WTC11 (cell line): ENCODE data around the gene PRDX1. TPM values are rescaled to one million over a fixed set of nuclear protein-coding genes. Genes with fewer than 3 reads are reported as not detected.

Experiments used
- ATAC-seq: fragments of 200-7000 bp; cut with Tn5 transposase; 2 replicates; pipeline ENCODE4 v1.10.0; 2021; ENCODE audit warnings: mild to moderate bottlenecking, moderate library complexity
- CTCF ChIA-PET: fragments of 300-600 bp; sonication (Branson Sonifier 250); formaldehyde crosslinking; loops from one replicate; lab custom pipeline; 2021; ENCODE audit warnings: antibody characterized with exemption; lab: Charles Lee
- POLR2A ChIA-PET: fragments of 350-600 bp; sonication (Branson Sonifier 250); formaldehyde crosslinking; loops from one replicate; lab custom pipeline; 2021; ENCODE audit warnings: antibody characterized with exemption; lab: Charles Lee
- DNase-seq: peaks from one replicate; pipeline ENCODE4 v3.0.0; 2021; ENCODE audit warnings: low spot score
- H3K27ac Mint-ChIP-seq: 2 replicates; pipeline ENCODE4 v1.8.0; 2021; ENCODE audit warnings: mixed read lengths
- H3K27me3 Mint-ChIP-seq: 2 replicates; pipeline ENCODE4 v1.8.0; 2021; ENCODE audit warnings: low read depth, mild to moderate bottlenecking, moderate library complexity, mixed read lengths
- H3K36me3 Mint-ChIP-seq: 2 replicates; pipeline ENCODE4 v1.8.0; 2021; ENCODE audit warnings: mixed read lengths
- H3K4me1 Mint-ChIP-seq: 2 replicates; pipeline ENCODE4 v1.8.0; 2022; ENCODE audit warnings: mixed read lengths
- H3K4me3 Mint-ChIP-seq: 2 replicates; pipeline ENCODE4 v1.8.0; 2021; ENCODE audit warnings: mild to moderate bottlenecking, moderate library complexity, mixed read lengths
- H3K9me3 Mint-ChIP-seq: 2 replicates; pipeline ENCODE4 v1.8.0; 2021; ENCODE audit warnings: mixed read lengths
- ESRRA ChIP-seq: sonication (generic); formaldehyde crosslinking; IDR thresholded peaks from 2 replicates; pipeline ENCODE4 v1.8.1; 2022; ENCODE audit warnings: mild to moderate bottlenecking, missing genetic modification reagents, borderline replicate concordance
- FOXP4 ChIP-seq: sonication (generic); formaldehyde crosslinking; IDR thresholded peaks from 2 replicates; pipeline ENCODE4 v1.8.0; 2022; ENCODE audit warnings: mild to moderate bottlenecking, missing genetic modification reagents
- HMGXB4 ChIP-seq: sonication (generic); formaldehyde crosslinking; IDR thresholded peaks from 2 replicates; pipeline ENCODE4 v1.8.1; 2023; ENCODE audit warnings: mild to moderate bottlenecking, moderate library complexity, missing genetic modification reagents
- ZNF121 ChIP-seq: sonication (generic); formaldehyde crosslinking; IDR thresholded peaks from 2 replicates; pipeline ENCODE4 v1.8.0; 2023; ENCODE audit warnings: missing genetic modification reagents
- ZNF232 ChIP-seq: sonication (generic); formaldehyde crosslinking; IDR thresholded peaks from 2 replicates; pipeline ENCODE4 v1.8.0; 2022; ENCODE audit warnings: mild to moderate bottlenecking, missing genetic modification reagents
- ZNF317 ChIP-seq: sonication (generic); formaldehyde crosslinking; IDR thresholded peaks from 2 replicates; pipeline ENCODE4 v1.8.1; 2023; ENCODE audit warnings: low read depth, mild to moderate bottlenecking, moderate library complexity, missing genetic modification reagents, borderline replicate concordance
- total RNA-seq: library from RNA; stranded (reverse); gene quantifications from 3 replicates; pipeline ENCODE4 v1.2.3, GENCODE V29; 2021
- TF ChIP-seq, protein P1 (sequence below): fragments of 250-450 bp; sonication (Bioruptor Pico); IDR thresholded peaks from 2 replicates; pipeline ENCODE4 v1.9.0; 2021; ENCODE audit warnings: mild to moderate bottlenecking

Gene PRDX1
- total RNA-seq, 1 experiment from 2014 or later, result 1,197 TPM

- ATAC-seq (no peak), DNase-seq (no peak)
- no peaks in the 10 kb centered on the region for H3K36me3 Mint-ChIP-seq
- no peaks in the 10 kb centered on the region for H3K27me3 Mint-ChIP-seq
- H3K4me3 Mint-ChIP-seq, result no peak overlapping the region
- no peaks in the 10 kb centered on the region for H3K4me1 Mint-ChIP-seq
- POLR2A ChIA-PET, result no interaction called here
- CTCF ChIA-PET, result no interaction called here
- no peak overlapping the region for H3K27ac Mint-ChIP-seq
- no peak for TF ChIP-seq ZNF121 (CRISPR knock-in tag)
- TF ChIP-seq, protein P1, sequence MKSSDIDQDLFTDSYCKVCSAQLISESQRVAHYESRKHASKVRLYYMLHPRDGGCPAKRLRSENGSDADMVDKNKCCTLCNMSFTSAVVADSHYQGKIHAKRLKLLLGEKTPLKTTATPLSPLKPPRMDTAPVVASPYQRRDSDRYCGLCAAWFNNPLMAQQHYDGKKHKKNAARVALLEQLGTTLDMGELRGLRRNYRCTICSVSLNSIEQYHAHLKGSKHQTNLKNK (CRISPR knock-in tag), result no peak
- no peak for TF ChIP-seq ZNF232 (CRISPR knock-in tag)
- no peak for TF ChIP-seq ESRRA (CRISPR knock-in tag)
- TF ChIP-seq ZNF317 (CRISPR knock-in tag), result no peak
- no peak for TF ChIP-seq HMGXB4
- TF ChIP-seq FOXP4 (CRISPR knock-in tag), result no peak
- H3K9me3 Mint-ChIP-seq, result no peaks in the 10 kb centered on the region
Measured at GRCh38 chr1:45465277-45465676, 56.4 kb downstream of the PRDX1 start.

Other genes starting within 250 kb of the PRDX1 start
- gene HPDL, start 195.0 kb downstream of the PRDX1 start, total RNA-seq, result 24.9 to 44.0 TPM (median 27.8 TPM) in 3 replicates
- 7.4 to 10.9 TPM (median 10.0 TPM) in 3 replicates for gene TOE1, start 181.7 kb downstream of the PRDX1 start, total RNA-seq
- gene MUTYH, start 181.4 kb downstream of the PRDX1 start, total RNA-seq, result 58.3 to 67.2 TPM (median 65.7 TPM) in 3 replicates
- gene TESK2, start 30.7 kb downstream of the PRDX1 start, total RNA-seq, result 13.1 to 14.2 TPM (median 13.3 TPM) in 3 replicates
- 1.9 to 3.6 TPM (median 2.1 TPM) in 3 replicates for gene CCDC163, start 21.8 kb downstream of the PRDX1 start, total RNA-seq
- gene MMACHC, start 21.6 kb downstream of the PRDX1 start, total RNA-seq, result 8.4 to 10.1 TPM (median 8.5 TPM) in 3 replicates
- 338 to 380 TPM (median 371 TPM) in 3 replicates for gene AKR1A1, start 28.9 kb upstream of the PRDX1 start, total RNA-seq
- 488 to 535 TPM (median 489 TPM) in 3 replicates for gene NASP, start 62.2 kb upstream of the PRDX1 start, total RNA-seq
- 2.1 to 3.5 TPM (median 2.4 TPM) in 3 replicates for gene CCDC17, start 102.2 kb upstream of the PRDX1 start, total RNA-seq
- gene GPBP1L1, start 164.6 kb upstream of the PRDX1 start, total RNA-seq, result 123 to 126 TPM (median 126 TPM) in 3 replicates
- gene TMEM69, start 166.3 kb upstream of the PRDX1 start, total RNA-seq, result 37.5 to 44.9 TPM (median 40.9 TPM) in 3 replicates
- 6.3 to 8.3 TPM (median 7.4 TPM) in 3 replicates for gene IPP, start 228.8 kb upstream of the PRDX1 start, total RNA-seq